ENCODE results near the gene MAML3. TPM values are rescaled to one million over a fixed set of nuclear protein-coding genes. Genes with fewer than 3 reads are reported as not detected.

Gene MAML3
- total and polyA plus RNA-seq, 2 of the 13 experiments (the other 11 are each of a cell fraction or from before 2014, with no cell fraction given) = 0.05 to 0.13 TPM

DNA sequence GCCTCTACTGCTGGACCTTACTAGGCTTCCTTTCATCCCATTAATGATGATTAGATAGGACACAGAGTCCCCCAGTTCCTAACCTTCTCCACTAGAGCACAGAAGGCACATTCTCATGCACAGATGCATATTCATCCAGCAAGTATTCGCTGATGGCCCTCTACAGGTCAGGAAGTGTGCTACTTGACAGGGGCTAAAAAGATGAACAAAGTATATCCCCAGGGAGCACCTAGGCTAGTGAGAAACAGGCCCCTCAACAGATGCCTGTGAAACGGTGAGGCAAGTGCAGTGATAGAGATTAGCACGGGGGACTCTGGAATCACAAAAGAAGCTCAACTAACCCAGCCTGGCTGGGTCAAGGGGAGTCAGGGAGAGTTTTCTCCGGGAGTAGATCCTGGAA lies 392.5 kb downstream of the MAML3 start (continued):
- TF ChIP-seq, protein P1, sequence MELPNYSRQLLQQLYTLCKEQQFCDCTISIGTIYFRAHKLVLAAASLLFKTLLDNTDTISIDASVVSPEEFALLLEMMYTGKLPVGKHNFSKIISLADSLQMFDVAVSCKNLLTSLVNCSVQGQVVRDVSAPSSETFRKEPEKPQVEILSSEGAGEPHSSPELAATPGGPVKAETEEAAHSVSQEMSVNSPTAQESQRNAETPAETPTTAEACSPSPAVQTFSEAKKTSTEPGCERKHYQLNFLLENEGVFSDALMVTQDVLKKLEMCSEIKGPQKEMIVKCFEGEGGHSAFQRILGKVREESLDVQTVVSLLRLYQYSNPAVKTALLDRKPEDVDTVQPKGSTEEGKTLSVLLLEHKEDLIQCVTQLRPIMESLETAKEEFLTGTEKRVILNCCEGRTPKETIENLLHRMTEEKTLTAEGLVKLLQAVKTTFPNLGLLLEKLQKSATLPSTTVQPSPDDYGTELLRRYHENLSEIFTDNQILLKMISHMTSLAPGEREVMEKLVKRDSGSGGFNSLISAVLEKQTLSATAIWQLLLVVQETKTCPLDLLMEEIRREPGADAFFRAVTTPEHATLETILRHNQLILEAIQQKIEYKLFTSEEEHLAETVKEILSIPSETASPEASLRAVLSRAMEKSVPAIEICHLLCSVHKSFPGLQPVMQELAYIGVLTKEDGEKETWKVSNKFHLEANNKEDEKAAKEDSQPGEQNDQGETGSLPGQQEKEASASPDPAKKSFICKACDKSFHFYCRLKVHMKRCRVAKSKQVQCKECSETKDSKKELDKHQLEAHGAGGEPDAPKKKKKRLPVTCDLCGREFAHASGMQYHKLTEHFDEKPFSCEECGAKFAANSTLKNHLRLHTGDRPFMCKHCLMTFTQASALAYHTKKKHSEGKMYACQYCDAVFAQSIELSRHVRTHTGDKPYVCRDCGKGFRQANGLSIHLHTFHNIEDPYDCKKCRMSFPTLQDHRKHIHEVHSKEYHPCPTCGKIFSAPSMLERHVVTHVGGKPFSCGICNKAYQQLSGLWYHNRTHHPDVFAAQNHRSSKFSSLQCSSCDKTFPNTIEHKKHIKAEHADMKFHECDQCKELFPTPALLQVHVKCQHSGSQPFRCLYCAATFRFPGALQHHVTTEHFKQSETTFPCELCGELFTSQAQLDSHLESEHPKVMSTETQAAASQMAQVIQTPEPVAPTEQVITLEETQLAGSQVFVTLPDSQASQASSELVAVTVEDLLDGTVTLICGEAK (IDR thresholded peaks at IDR 0.05) = no peak
- TF ChIP-seq, protein P1 (CRISPR knock-in tag; IDR thresholded peaks at IDR 0.05) = no peak
- TF ChIP-seq TEAD2 (CRISPR knock-in tag; IDR thresholded peaks at IDR 0.05) (no peak), HDAC1 (CRISPR knock-in tag; IDR thresholded peaks at IDR 0.05) (no peak), ZSCAN29 (CRISPR knock-in tag; conservative IDR thresholded peaks at IDR 0.05) (no peak), ZNF33A (CRISPR knock-in tag; IDR thresholded peaks at IDR 0.05; ENCODE audit: borderline replicate concordance) (no peak), ZNF17 (CRISPR knock-in tag; IDR thresholded peaks at IDR 0.05) (no peak), KDM5A (IDR thresholded peaks at IDR 0.05; ENCODE audit: borderline replicate concordance, low read length) (no peak), SPEN (CRISPR knock-in tag; IDR thresholded peaks at IDR 0.05; ENCODE audit: low read depth) (no peak), TCF7L2 (IDR thresholded peaks at IDR 0.05; ENCODE audit: low read depth, low read length) (no peak), SMAD1 (CRISPR knock-in tag; IDR thresholded peaks at IDR 0.05; ENCODE audit: borderline replicate concordance, low read depth) (no peak), XRCC5 (optimal IDR thresholded peaks at IDR 0.05; ENCODE audit: low read length) (peak; percentile 52), ZBTB7B (CRISPR knock-in tag; IDR thresholded peaks at IDR 0.05) (no peak)
- TF ChIP-seq, protein P2, sequence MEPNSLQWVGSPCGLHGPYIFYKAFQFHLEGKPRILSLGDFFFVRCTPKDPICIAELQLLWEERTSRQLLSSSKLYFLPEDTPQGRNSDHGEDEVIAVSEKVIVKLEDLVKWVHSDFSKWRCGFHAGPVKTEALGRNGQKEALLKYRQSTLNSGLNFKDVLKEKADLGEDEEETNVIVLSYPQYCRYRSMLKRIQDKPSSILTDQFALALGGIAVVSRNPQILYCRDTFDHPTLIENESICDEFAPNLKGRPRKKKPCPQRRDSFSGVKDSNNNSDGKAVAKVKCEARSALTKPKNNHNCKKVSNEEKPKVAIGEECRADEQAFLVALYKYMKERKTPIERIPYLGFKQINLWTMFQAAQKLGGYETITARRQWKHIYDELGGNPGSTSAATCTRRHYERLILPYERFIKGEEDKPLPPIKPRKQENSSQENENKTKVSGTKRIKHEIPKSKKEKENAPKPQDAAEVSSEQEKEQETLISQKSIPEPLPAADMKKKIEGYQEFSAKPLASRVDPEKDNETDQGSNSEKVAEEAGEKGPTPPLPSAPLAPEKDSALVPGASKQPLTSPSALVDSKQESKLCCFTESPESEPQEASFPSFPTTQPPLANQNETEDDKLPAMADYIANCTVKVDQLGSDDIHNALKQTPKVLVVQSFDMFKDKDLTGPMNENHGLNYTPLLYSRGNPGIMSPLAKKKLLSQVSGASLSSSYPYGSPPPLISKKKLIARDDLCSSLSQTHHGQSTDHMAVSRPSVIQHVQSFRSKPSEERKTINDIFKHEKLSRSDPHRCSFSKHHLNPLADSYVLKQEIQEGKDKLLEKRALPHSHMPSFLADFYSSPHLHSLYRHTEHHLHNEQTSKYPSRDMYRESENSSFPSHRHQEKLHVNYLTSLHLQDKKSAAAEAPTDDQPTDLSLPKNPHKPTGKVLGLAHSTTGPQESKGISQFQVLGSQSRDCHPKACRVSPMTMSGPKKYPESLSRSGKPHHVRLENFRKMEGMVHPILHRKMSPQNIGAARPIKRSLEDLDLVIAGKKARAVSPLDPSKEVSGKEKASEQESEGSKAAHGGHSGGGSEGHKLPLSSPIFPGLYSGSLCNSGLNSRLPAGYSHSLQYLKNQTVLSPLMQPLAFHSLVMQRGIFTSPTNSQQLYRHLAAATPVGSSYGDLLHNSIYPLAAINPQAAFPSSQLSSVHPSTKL (CRISPR knock-in tag; IDR thresholded peaks at IDR 0.05) = 0 out of 2 replicates have a peak, but pooled peaks have one; percentile 19
- TF ChIP-seq, protein P3, sequence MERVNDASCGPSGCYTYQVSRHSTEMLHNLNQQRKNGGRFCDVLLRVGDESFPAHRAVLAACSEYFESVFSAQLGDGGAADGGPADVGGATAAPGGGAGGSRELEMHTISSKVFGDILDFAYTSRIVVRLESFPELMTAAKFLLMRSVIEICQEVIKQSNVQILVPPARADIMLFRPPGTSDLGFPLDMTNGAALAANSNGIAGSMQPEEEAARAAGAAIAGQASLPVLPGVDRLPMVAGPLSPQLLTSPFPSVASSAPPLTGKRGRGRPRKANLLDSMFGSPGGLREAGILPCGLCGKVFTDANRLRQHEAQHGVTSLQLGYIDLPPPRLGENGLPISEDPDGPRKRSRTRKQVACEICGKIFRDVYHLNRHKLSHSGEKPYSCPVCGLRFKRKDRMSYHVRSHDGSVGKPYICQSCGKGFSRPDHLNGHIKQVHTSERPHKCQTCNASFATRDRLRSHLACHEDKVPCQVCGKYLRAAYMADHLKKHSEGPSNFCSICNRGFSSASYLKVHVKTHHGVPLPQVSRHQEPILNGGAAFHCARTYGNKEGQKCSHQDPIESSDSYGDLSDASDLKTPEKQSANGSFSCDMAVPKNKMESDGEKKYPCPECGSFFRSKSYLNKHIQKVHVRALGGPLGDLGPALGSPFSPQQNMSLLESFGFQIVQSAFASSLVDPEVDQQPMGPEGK (CRISPR knock-in tag; IDR thresholded peaks at IDR 0.05) = no peak
- TF ChIP-seq, protein P4, sequence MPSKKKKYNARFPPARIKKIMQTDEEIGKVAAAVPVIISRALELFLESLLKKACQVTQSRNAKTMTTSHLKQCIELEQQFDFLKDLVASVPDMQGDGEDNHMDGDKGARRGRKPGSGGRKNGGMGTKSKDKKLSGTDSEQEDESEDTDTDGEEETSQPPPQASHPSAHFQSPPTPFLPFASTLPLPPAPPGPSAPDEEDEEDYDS (CRISPR knock-in tag; IDR thresholded peaks at IDR 0.05) = no peak

All from HepG2 (cell line).